Spleen (tissue), 11 donors: ENCODE data around the gene RNPEP. TPM values are rescaled to one million over a fixed set of nuclear protein-coding genes. Genes with fewer than 3 reads are reported as not detected.

Experiments used
- microRNA-seq, 3 donors: library from miRNA; unstranded; fragments of <30 nt; microRNA quantifications; one replicate each; pipeline versions ENCODE4 to v1.1.0, GENCODE V29; 2019 to 2020
- polyA plus RNA-seq, 3 donors: library from polyadenylated mRNA; stranded (reverse); fragments of 200-250 nt; gene quantifications; one replicate each; pipeline ENCODE4 v1.2.1, GENCODE V29; 2013
- small RNA-seq, 4 donors: library from RNA; depleted of rRNA; stranded (forward); fragments of <200 nt; gene quantifications; one replicate each; pipeline ENCODE3, GENCODE V24; 2016
- total RNA-seq, 7 donors: library from RNA; depleted of rRNA in 3 of 7; stranded (reverse); fragments of >200 nt in 3 of 7; fragmentation: NEBNext Ultra II Directional in 4 of 7; extraction: Animal tissue kit (Norgen Biotek cat#: 25700) in 4 of 7; gene quantifications; one replicate each; pipeline versions ENCODE4 v1.1.0 to v1.2.1, GENCODE V29; 2016 to 2021
- donor health status: healthy with polysubstance abuse.
- donor health status: DM: no; HTN: no; CAD: no; lungs with moderate emphysema.
- donor health status: DM: no; HTN: no; CAD: no.
- donor health status: Bipolar disorder and iron deficiency.
- donor health status: healthy.
- donor health status: DM: no; HTN: no; CAD: no.
- donor health status: DM: yes; HTN: yes; CAD: no.

The RNPEP gene
- total and polyA plus RNA-seq, 10 donors, result 24.8 to 69.0 (median 57.3) TPM

Small RNAs within 50 kb of the gene (microRNA-seq; reads per million reads assigned to microRNA genes)
- gene MIR6740, result 0 to 0.57 (median 0.35) reads per million in 3 donors

Small RNAs within 50 kb of the gene (small RNA-seq; reads per million reads assigned to genes)
- gene AL691482.1, result 0 reads per million in 4 donors
- gene AL691482.2, result 0 reads per million in 4 donors
- 0 to 0.28 (median 0.25) reads per million in 4 donors for gene MIR6740
- gene RF00156, result 0 reads per million in 4 donors

Other genes with a start within 250 kb of the RNPEP start
- gene IPO9, start 153.5 kb upstream of the RNPEP start, total RNA-seq, result 10 to 100 TPM; 24.1 to 35.7 (median 29.1) TPM
- 10 to 100 TPM; 13.8 to 17.4 (median 14.5) TPM for gene IPO9, start 153.5 kb upstream of the RNPEP start, polyA plus RNA-seq
- gene SHISA4, start 93.8 kb upstream of the RNPEP start, total RNA-seq, result 10 to 100 TPM in 1 of 7 donors, 1 to 10 TPM in 6; 4.8 to 13.3 (median 8.0) TPM
- gene SHISA4, start 93.8 kb upstream of the RNPEP start, polyA plus RNA-seq, result 1 to 10 TPM; 3.2 to 4.3 (median 3.9) TPM
- gene LMOD1, start 36.1 kb upstream of the RNPEP start, total RNA-seq, result 10 to 100 TPM; 10.2 to 21.0 (median 12.5) TPM
- 10 to 100 TPM in 1 of 3 donors, 1 to 10 TPM in 2; 4.2 to 11.5 (median 7.6) TPM for gene LMOD1, start 36.1 kb upstream of the RNPEP start, polyA plus RNA-seq
- gene TIMM17A, start 27.1 kb upstream of the RNPEP start, total RNA-seq, result 10 to 100 TPM; 20.8 to 31.7 (median 28.1) TPM
- gene TIMM17A, start 27.1 kb upstream of the RNPEP start, polyA plus RNA-seq, result 10 to 100 TPM; 30.1 to 38.3 (median 30.6) TPM
- gene ELF3, start 27.9 kb downstream of the RNPEP start, total RNA-seq, result 1 to 10 TPM in 4 of 7 donors, under 1 TPM in 3; 0.43 to 2.9 (median 1.2) TPM
- gene ELF3, start 27.9 kb downstream of the RNPEP start, polyA plus RNA-seq, result 1 to 10 TPM in 1 of 3 donors, under 1 TPM in 2; 0.24 to 3.4 (median 0.96) TPM
- not detected for gene GPR37L1, start 140.3 kb downstream of the RNPEP start, total RNA-seq
- gene GPR37L1, start 140.3 kb downstream of the RNPEP start, polyA plus RNA-seq, result under 1 TPM in 1 of 3 donors, not detected in 2; 0.16 TPM
- 100 to 1,000 TPM in 2 of 7 donors, 10 to 100 TPM in 5; 36.2 to 104 (median 78.0) TPM for gene ARL8A, start 162.1 kb downstream of the RNPEP start, total RNA-seq
- gene ARL8A, start 162.1 kb downstream of the RNPEP start, polyA plus RNA-seq, result 10 to 100 TPM; 16.2 to 31.4 (median 18.4) TPM
- gene PTPN7, start 178.0 kb downstream of the RNPEP start, total RNA-seq, result 10 to 100 TPM; 33.1 to 49.0 (median 42.3) TPM
- gene PTPN7, start 178.0 kb downstream of the RNPEP start, polyA plus RNA-seq, result 10 to 100 TPM; 27.8 to 34.2 (median 34.0) TPM
- gene LGR6, start 211.2 kb downstream of the RNPEP start, total RNA-seq, result 10 to 100 TPM in 3 of 7 donors, 1 to 10 TPM in 4; 1.9 to 24.5 (median 8.6) TPM
- 1 to 10 TPM in 2 of 3 donors, under 1 TPM in 1; 0.61 to 3.3 (median 2.0) TPM for gene LGR6, start 211.2 kb downstream of the RNPEP start, polyA plus RNA-seq